Measurements from ENCODE around the gene SYCE3.

- TF ChIP-seq EZH2phosphoT487 (IDR thresholded peaks at IDR 0.05), result no peak
- TF ChIP-seq, protein P1, sequence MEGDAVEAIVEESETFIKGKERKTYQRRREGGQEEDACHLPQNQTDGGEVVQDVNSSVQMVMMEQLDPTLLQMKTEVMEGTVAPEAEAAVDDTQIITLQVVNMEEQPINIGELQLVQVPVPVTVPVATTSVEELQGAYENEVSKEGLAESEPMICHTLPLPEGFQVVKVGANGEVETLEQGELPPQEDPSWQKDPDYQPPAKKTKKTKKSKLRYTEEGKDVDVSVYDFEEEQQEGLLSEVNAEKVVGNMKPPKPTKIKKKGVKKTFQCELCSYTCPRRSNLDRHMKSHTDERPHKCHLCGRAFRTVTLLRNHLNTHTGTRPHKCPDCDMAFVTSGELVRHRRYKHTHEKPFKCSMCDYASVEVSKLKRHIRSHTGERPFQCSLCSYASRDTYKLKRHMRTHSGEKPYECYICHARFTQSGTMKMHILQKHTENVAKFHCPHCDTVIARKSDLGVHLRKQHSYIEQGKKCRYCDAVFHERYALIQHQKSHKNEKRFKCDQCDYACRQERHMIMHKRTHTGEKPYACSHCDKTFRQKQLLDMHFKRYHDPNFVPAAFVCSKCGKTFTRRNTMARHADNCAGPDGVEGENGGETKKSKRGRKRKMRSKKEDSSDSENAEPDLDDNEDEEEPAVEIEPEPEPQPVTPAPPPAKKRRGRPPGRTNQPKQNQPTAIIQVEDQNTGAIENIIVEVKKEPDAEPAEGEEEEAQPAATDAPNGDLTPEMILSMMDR (IDR thresholded peaks at IDR 0.05), result no peak
- no peak for TF ChIP-seq EZH2 (IDR thresholded peaks at IDR 0.05)
These were observed 54.5 kb downstream of the SYCE3 start, which contains the start of gene NCAPH2 for GRCh38 chr22:50507991-50508884.
